Kasumi-1 (cell line): ENCODE results near the gene CTBP2.

Experiments
- DNase-seq, 2 experiments: peaks; one replicate each; lab custom pipeline; 2025; lab: John Stamatoyannopoulos, UW

Gene CTBP2

GRCh38 chr10:124977161-124977560, 183.2 kb downstream of the CTBP2 start:
- no peak for DNase-seq

GRCh38 chr10:124975977-124976514, 184.3 kb downstream of the CTBP2 start:
- DNase-seq: no peak

GRCh38 chr10:124974131-124974530, 186.2 kb downstream of the CTBP2 start:
- no peak for DNase-seq

GRCh38 chr10:124972637-124973036, 187.7 kb downstream of the CTBP2 start:
- no peak for DNase-seq

- no peak for DNase-seq
Observed at GRCh38 chr10:124971276-124971675, 189.1 kb downstream of the CTBP2 start.

- DNase-seq: no peak
Observed at GRCh38 chr10:124967255-124967654, 193.1 kb downstream of the CTBP2 start.

GRCh38 chr10:124966008-124966407, 194.4 kb downstream of the CTBP2 start:
- no peak for DNase-seq

- peak in 1 of 2 experiments; percentile 20 for DNase-seq
Observed at GRCh38 chr10:124963866-124964720, 196.3 kb downstream of the CTBP2 start.

GRCh38 chr10:124962421-124962820, 197.9 kb downstream of the CTBP2 start:
- DNase-seq: no peak

- no peak for DNase-seq
Observed at GRCh38 chr10:124961248-124961570, 199.2 kb downstream of the CTBP2 start.

GRCh38 chr10:124959564-124959963, 200.8 kb downstream of the CTBP2 start:
- DNase-seq: no peak

- peak; percentile 64 to 71 for DNase-seq
Observed at GRCh38 chr10:124957404-124957947, 202.9 kb downstream of the CTBP2 start.

- DNase-seq: no peak
Observed at GRCh38 chr10:124956764-124957163, 203.6 kb downstream of the CTBP2 start.

GRCh38 chr10:124955868-124956267, 204.5 kb downstream of the CTBP2 start:
- DNase-seq: no peak

GRCh38 chr10:124955243-124955642, 205.1 kb downstream of the CTBP2 start:
- no peak for DNase-seq

GRCh38 chr10:124953421-124953820, 206.9 kb downstream of the CTBP2 start:
- no peak for DNase-seq

GRCh38 chr10:124952123-124952522, 208.2 kb downstream of the CTBP2 start:
- DNase-seq: no peak

GRCh38 chr10:124949543-124949942, 210.8 kb downstream of the CTBP2 start:
- DNase-seq: no peak

- no peak for DNase-seq
Observed at GRCh38 chr10:124946945-124947344, 213.4 kb downstream of the CTBP2 start.

GRCh38 chr10:124944982-124945381, 215.4 kb downstream of the CTBP2 start:
- no peak for DNase-seq

GRCh38 chr10:124943301-124944092, 216.9 kb downstream of the CTBP2 start:
- no peak for DNase-seq

- DNase-seq: peak in 1 of 2 experiments; percentile 22
Observed at GRCh38 chr10:124942317-124943169, 217.8 kb downstream of the CTBP2 start.
